GM12864 (cell line): ENCODE data around the gene DROSHA.

ENCODE experiments used
- DNase-seq: peaks from one replicate; pipeline ENCODE4 v3.0.0-alpha.2; 2011; ENCODE audit warnings: low read depth
- H3K4me3 ChIP-seq: 2 replicates; pipeline ENCODE4 v1.5.1; 2011; ENCODE audit warnings: mild to moderate bottlenecking, low read depth, low read length, control low read depth
- TF ChIP-seq, protein P1 (sequence below): IDR thresholded peaks from 2 replicates; pipeline ENCODE4 v1.5.1; 2011; ENCODE audit warnings: low read depth, mild to moderate bottlenecking, moderate library complexity, low read length, control low read depth, inconsistent platforms; ENCODE audit errors: missing control alignments

Gene DROSHA

DNA sequence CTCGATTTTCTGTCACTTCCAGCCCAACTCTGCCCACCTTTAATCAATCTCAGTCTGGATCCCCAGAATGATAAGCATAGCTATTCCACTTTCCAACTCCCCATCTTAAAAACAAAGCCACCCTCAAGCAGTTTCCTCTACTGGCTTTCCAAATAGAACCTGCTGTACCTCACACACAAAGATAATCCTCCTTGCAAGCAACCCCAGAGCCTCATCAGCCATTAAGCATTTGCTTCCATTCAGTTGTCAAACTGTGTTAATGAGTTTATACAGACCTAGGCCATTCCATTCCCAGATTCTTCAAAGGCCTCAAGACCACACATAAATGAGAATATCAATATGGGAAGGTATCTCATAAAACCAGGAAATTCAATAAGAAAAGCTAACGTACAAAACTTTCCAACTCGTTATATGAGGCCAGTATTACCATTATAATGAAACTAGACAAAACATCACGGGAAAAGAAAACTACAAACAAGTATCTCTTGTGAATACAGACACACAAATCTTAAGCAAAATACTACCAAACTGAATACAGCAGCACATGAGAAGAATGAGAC lies 86.8 kb downstream of the DROSHA start:
- DNase-seq: no peak
- TF ChIP-seq, protein P1, sequence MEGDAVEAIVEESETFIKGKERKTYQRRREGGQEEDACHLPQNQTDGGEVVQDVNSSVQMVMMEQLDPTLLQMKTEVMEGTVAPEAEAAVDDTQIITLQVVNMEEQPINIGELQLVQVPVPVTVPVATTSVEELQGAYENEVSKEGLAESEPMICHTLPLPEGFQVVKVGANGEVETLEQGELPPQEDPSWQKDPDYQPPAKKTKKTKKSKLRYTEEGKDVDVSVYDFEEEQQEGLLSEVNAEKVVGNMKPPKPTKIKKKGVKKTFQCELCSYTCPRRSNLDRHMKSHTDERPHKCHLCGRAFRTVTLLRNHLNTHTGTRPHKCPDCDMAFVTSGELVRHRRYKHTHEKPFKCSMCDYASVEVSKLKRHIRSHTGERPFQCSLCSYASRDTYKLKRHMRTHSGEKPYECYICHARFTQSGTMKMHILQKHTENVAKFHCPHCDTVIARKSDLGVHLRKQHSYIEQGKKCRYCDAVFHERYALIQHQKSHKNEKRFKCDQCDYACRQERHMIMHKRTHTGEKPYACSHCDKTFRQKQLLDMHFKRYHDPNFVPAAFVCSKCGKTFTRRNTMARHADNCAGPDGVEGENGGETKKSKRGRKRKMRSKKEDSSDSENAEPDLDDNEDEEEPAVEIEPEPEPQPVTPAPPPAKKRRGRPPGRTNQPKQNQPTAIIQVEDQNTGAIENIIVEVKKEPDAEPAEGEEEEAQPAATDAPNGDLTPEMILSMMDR: no peak
- no peak overlapping the region for H3K4me3 ChIP-seq

DNA sequence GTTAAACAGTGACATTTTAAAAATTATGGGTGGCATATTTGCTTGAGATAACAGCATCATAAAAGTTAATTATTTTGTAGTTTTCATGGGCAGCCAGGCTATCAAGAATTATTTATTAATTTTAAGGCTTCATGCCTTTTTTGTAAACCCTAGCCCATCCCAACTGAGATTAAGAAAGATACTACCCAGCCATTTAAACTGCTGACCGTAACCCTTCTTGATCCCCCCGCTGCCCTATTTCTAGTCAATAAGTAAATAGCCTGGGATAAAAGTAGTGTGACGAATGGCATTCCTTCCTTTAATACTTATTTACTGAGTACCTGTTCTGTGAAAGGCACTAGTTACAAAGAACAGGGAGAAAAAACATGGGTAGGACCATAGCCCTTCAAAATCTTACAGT lies 88.3 kb downstream of the DROSHA start:
- no peak for DNase-seq
- no peak overlapping the region for H3K4me3 ChIP-seq
- TF ChIP-seq, protein P1: no peak

DNA sequence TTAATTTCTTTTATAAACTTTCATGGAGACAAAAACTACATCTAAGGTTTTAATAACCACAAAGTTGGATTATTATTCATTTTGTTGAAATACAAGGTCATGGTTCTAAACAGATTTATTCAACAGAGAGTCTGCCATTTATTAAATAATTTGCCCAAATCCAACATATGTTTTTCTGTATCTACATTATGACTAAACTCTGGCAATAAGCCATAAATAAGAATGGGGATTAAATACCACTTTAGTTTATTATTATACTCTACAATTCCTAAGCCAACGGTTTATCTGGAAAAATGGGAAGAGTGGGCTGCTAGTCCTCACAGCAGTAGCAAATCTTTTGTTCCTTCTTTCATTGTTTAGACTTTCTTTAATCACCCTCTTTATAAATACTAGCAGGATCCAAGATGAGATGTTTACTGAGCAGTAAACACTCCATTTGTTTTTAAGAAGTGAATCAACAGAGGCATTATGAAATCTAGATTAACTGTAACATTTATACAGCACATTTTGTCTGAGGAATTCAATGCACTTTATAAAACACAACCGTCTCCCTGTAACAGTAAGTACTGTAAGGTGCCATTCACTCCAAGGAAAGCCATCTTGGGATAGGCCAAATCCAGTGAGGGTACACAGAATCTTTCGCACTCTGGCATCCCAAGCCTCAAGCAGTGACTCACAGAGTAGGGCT lies 89.7 kb downstream of the DROSHA start:
- TF ChIP-seq, protein P1: no peak
- no peak for DNase-seq
- H3K4me3 ChIP-seq: no peak overlapping the region

DNA sequence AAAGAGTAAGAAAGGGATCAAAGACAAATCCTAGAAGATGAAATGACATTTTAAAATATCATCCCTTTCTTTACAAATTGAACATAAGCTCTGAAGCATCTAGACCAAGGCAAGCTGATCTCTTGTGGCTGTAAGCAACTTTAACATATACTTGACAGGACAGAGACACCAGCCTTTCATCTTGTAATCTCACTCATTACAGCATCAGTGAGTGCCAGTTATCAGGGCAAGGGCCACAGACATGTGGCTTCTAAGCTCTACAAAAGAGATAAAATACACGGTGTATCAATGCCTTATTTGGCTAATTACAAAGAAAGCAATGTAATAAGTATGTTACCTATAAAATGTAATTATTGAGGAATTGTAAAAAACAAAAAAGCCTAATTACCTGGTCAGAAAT lies 95.0 kb downstream of the DROSHA start:
- TF ChIP-seq, protein P1: no peak
- DNase-seq: no peak
- H3K4me3 ChIP-seq: no peak overlapping the region

DNA sequence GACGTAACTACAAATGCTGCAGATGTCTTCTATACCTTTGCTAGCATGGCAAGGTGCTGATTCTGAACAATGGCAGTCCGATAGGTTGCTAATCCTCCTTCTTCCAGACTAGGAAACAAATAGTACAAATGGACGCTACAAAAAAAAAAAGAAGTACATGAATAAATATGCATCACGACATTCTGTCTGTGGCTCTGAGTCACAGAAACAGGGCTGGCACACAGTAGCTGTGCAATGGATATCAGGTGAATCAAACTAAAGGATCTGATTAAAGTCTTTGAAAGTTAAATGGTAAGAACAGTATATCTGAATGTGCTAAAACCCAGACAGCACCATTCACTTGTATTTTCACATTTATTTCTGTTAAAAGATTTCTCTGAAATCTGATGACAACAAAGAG lies 96.2 kb downstream of the DROSHA start:
- no peak for DNase-seq
- H3K4me3 ChIP-seq: no peak overlapping the region
- TF ChIP-seq, protein P1: no peak

DNA sequence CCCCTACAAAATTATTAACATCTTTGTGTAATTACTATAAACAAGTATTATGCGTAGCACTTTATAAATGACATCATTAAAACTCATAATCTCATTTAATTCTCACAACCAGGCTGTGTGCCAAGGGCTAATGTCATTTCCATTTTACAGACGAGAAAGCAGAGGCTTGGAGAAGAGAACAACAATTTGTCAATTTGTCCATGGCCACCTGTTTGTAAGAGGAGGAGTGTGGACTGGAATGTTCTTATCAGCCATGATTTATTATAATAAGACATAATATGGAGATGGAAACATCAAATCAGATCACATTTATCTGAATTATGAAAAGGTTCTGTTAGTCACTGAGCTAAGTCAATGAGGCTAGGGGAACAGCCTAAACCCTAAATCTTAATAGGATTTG lies 97.0 kb downstream of the DROSHA start:
- TF ChIP-seq, protein P1: no peak
- no peak overlapping the region for H3K4me3 ChIP-seq
- no peak for DNase-seq

DNA sequence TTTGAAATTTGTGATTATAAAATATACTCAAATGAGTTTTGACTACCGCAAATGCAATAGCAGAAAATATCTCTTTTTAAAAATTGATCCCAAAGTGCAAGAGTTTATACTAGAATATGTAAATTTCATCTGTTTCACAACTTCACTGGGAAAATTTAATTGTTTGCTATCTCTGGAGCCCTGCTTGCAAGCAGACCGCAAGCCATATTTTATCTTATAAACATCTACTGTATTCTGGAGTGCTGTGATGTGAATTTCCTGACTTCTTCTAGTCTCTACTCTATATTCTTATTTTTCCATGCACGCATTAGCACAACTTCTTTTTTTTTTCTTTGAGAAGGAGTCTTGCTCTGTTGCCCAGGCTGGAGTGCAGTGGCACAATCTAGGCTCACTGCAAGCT lies 98.7 kb downstream of the DROSHA start:
- DNase-seq: no peak
- TF ChIP-seq, protein P1: no peak
- no peak overlapping the region for H3K4me3 ChIP-seq
